GM23338 (cell line): ENCODE measurements around the gene DENND5B. TPM values are rescaled to one million over a fixed set of nuclear protein-coding genes. Genes with fewer than 3 reads are reported as not detected.

Experiments used
- polyA plus RNA-seq: library from polyadenylated mRNA; unstranded; fragments of >200 nt; fragmentation: Nextera tagmentation; extraction: Ambion mirVana; gene quantifications from 2 replicates; pipeline ENCODE4 v1.2.1, GENCODE V29; 2016
- small RNA-seq: library from RNA; depleted of rRNA; stranded (forward); fragments of <200 nt; gene quantifications from one replicate; pipeline ENCODE3, GENCODE V24; 2014; ENCODE audit warnings: low replicate concordance
- total RNA-seq: library from RNA; depleted of rRNA; stranded (reverse); fragments of >200 nt; shearing (Covaris generic); gene quantifications from 2 replicates; pipeline ENCODE4 v1.2.3, GENCODE V29; 2014; rRNA removed

Gene DENND5B
- total and polyA plus RNA-seq, 2 experiments from 2014 or later = 6.5 to 17.2 TPM

Small RNAs within 50 kb of the gene (small RNA-seq; reads per million reads assigned to genes)
- gene RF00019 (not detected), gene RF00026 (not detected), gene RNU5F-4P (3.3 reads per million, percentile 89 among the genes with 10 or more reads in this experiment), gene RNU6-618P (not detected), gene RPL31P50 (not detected)

Other genes starting within 250 kb of the DENND5B start
- gene ETFBKMT, start 68.6 kb upstream of the DENND5B start, total RNA-seq = 2.3 and 3.2 TPM in 2 replicates
- 0.79 and 0.87 TPM in 2 replicates for gene ETFBKMT, start 68.6 kb upstream of the DENND5B start, polyA plus RNA-seq
- gene AMN1, start 137.9 kb upstream of the DENND5B start, total RNA-seq = 12.3 and 12.6 TPM in 2 replicates
- gene AMN1, start 137.9 kb upstream of the DENND5B start, polyA plus RNA-seq = 14.1 and 17.7 TPM in 2 replicates